ENCODE results near the gene CEACAM5.

Gene CEACAM5

GRCh38 chr19:41708481-41708880 lies at the start of gene CEACAM5:
Gene CEACAM5 (plus strand): TSS chr19:41708626. CDS start chr19:41708732, 106 bp downstream.
- no peak within 1 kb of the TSS for H3K4me3 ChIP-seq (ENCODE audit: control insufficient read depth, low read depth, low read length)
- DNase-seq (ENCODE audit: low read depth) = no peak
- TF ChIP-seq CTCF (IDR thresholded peaks at IDR 0.05; ENCODE audit: control insufficient read depth, insufficient read depth, low read depth, low read length, missing control alignments) = no peak

- no peak overlapping the region for H3K4me3 ChIP-seq (ENCODE audit: control insufficient read depth, low read depth, low read length)
- no peak for DNase-seq (ENCODE audit: low read depth)
- no peak for TF ChIP-seq CTCF (IDR thresholded peaks at IDR 0.05; ENCODE audit: control insufficient read depth, insufficient read depth, low read depth, low read length, missing control alignments)
Measured at GRCh38 chr19:41666075-41666474, 42.4 kb upstream of the CEACAM5 start.

GRCh38 chr19:41668315-41668714 lies 40.1 kb upstream of the CEACAM5 start:
- TF ChIP-seq CTCF (IDR thresholded peaks at IDR 0.05; ENCODE audit: control insufficient read depth, insufficient read depth, low read depth, low read length, missing control alignments) = no peak
- no peak for DNase-seq (ENCODE audit: low read depth)
- no peak overlapping the region for H3K4me3 ChIP-seq (ENCODE audit: control insufficient read depth, low read depth, low read length)

GRCh38 chr19:41670755-41671154 lies 37.7 kb upstream of the CEACAM5 start:
- no peak overlapping the region for H3K4me3 ChIP-seq (ENCODE audit: control insufficient read depth, low read depth, low read length)
- TF ChIP-seq CTCF (IDR thresholded peaks at IDR 0.05; ENCODE audit: control insufficient read depth, insufficient read depth, low read depth, low read length, missing control alignments) = no peak
- no peak for DNase-seq (ENCODE audit: low read depth)

- no peak overlapping the region for H3K4me3 ChIP-seq (ENCODE audit: control insufficient read depth, low read depth, low read length)
- no peak for DNase-seq (ENCODE audit: low read depth)
- no peak for TF ChIP-seq CTCF (IDR thresholded peaks at IDR 0.05; ENCODE audit: control insufficient read depth, insufficient read depth, low read depth, low read length, missing control alignments)
Measured at GRCh38 chr19:41671486-41671885, 36.9 kb upstream of the CEACAM5 start.

- DNase-seq (ENCODE audit: low read depth) = no peak
- no peak for TF ChIP-seq CTCF (IDR thresholded peaks at IDR 0.05; ENCODE audit: control insufficient read depth, insufficient read depth, low read depth, low read length, missing control alignments)
Measured at GRCh38 chr19:41682437-41682836, 26.0 kb upstream of the CEACAM5 start.

GRCh38 chr19:41687419-41687818 lies 21.0 kb upstream of the CEACAM5 start:
- TF ChIP-seq CTCF (IDR thresholded peaks at IDR 0.05; ENCODE audit: control insufficient read depth, insufficient read depth, low read depth, low read length, missing control alignments) = no peak
- H3K4me3 ChIP-seq (ENCODE audit: control insufficient read depth, low read depth, low read length) = no peak overlapping the region
- no peak for DNase-seq (ENCODE audit: low read depth)

More at GRCh38 chr19:41682437-41682836, 26.0 kb upstream of the CEACAM5 start:
- H3K4me3 ChIP-seq (ENCODE audit: control insufficient read depth, low read depth, low read length) = no peak overlapping the region

Data from AG09309 (cell line).